Measurements from ENCODE around the gene RGCC.

The RGCC gene

DNA sequence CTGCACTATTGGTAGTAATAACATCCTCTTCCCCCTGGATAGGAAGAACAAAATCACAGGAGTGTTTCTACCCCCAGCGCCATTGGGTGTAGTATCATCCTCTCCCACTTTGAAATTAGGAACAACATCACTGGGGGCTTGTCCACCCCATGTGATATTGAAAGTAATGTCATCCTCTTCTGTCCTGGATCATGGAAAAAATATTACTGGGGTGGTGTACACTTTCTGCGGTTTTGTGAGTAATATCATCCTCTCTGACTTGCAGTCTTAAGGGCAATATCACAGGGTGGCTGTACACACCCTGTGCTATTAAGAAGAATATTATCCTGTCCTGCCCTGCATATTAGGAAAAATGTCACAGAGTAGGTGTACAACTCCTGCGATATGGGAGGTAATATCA, 4.9 kb upstream of the RGCC start:
- no peak for FAIRE-seq
- DNase-seq (ENCODE audit: insufficient read length, low spot score): no peak

DNA sequence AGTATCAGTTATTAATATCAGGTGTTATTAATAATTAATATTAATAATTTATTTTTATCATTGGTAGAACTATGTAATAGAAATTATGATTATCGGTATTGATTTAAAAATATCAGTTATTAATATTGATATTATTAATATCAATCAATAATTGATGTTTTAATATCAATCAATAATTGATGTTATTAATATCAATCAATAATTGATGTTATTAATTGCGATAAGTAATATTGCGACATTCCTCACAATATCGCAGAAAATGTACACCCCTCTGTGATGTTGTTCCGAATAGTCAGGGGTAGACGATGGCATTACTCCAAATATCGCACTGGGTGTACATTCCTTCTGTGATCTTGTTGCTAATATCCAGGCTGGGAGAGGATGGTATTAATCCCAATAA, 3.7 kb upstream of the RGCC start:
- no peak for DNase-seq (ENCODE audit: insufficient read length, low spot score)
- no peak for FAIRE-seq

DNA sequence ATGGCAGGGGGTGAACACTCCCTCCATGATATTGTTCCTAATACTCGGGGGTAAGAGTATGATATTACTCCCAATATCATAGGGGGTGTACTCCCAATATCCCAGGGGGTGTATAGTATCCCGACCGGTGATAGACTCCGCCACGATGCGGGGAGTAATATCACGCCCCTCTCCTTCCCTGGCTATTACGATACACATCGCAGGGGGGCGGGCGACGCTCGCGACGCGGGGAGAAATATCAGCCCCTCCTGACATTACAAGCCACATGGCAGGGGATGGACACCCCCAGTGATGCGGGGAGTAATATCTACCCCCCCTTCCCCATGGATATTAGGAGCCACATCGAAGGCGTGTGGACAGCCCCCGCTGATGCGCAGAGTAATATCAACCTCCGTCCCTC, 3.2 kb upstream of the RGCC start:
- FAIRE-seq: no peak

DNA sequence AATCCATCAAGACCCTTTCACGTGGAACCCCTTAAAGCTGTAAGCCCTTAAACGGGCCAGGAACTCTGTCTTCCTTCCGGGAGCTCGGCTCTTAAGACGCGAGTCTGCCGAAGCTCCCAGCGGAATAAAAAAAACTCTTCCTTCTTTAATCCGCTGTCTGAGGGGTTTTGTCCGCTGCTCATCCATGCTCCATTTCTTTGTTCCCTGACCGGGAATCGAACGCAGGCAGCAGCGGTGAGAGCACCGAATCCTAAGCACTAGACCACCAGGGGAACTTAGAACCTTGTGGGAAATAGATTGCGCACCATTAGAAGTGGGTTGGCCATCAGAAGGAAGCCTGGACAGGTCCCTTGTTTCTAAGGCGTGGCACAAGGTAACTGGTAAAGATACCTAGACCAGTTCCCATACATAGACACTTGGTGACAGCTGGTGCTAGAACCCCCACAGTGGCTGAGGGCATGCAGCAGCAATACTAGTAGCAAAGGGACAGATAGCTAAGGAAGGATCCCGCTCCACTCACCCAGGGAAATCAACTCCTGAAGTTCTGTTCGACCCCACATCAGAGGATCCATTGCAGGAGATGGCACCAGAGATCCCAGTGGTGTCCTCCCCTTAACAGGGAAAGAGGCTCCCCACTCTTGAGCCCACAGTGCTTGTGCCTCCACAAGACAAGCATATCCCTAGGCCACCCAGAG, 1.5 kb upstream of the RGCC start:
- DNase-seq (ENCODE audit: insufficient read length, low spot score): no peak
- no peak for FAIRE-seq

More for the DNA sequence above, 3.2 kb upstream of the RGCC start:
- no peak for DNase-seq (ENCODE audit: insufficient read length, low spot score)

DNA sequence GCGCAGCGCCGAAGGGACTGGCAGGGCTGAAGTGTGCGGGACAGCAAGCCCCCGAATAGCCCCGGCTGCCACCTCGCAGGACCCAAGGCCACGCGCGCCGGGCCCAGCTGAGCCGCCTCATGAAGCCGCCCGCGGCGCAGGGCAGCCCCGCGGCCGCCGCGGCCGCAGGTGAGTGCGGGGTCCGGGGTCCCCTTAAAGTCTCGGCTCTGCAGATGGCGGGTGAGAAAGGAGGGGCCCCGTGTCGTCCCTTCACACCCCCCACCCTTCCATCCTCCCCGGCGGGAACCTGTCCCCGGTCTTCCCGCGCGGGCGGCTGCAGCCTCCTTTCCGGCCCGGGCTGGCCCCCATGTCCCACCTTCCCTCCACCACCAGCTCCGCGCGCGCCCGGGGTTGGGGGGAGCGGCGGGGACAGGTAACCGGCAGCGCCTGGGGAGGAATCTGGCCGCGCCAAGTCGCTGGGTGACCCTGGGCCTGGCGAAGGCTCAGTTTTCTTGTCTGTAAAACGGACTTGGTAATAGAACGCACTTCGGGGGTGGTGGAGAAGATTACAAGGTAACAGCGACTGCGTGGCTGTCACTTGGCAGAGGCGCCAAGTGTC, 338 bp downstream of the RGCC start:
- DNase-seq (ENCODE audit: insufficient read length, low spot score) (no peak), FAIRE-seq (no peak)

DNA sequence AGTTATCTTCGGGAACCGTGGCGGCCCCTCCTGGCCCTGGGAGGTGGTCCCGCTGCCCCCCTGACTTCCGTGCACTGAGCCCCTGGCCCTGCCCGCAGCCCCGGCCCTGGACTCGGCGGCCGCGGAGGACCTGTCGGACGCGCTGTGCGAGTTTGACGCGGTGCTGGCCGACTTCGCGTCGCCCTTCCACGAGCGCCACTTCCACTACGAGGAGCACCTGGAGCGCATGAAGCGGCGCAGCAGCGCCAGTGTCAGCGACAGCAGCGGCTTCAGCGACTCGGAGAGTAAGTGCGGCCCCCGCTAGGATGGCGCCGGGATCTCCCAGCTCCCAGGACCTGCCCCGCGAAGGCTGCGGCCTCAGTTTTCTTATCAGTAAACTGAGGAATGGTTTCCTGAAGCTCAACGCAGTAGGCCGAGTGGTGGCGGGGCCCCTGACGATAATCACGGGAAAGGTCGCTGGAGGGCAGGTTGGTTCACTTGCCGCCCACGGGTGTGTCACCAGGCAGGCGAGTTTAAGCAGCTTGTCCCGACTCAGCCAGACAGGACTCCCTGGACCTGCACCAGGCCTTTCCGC, 924 bp downstream of the RGCC start:
- FAIRE-seq: no peak
- DNase-seq (ENCODE audit: insufficient read length, low spot score): no peak

DNA sequence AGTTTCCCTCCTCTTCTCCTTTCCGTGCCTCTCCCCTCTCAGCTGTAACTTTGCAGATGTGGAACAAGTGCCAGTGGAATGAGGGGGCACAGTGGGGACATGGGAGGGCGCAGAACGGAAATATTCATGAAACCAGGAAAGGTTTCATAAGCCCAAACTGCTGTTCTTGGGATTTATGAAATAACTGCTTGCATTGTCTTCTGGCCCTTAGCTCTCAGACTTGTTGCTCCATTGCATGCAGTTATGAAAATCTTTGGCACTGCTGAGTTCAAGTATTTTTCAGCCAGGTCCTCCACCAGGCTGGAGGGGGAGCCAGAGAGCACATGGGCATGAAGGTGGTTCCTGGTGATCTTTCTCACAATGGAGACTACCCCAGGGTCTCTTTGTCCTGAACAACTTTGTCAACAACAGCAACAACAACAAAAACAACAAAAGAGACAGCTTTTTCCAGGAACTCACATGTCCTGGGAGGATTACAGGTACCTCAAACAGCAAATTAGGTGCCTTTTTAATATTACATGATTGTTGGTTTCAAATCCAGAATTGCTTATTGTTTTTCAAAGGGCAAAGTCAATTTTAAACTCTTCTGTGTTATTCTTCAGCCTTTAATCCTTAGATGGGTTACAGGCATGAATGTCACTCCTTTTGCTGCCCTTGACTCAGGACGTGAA, 1.5 kb downstream of the RGCC start:
- FAIRE-seq (no peak), DNase-seq (ENCODE audit: insufficient read length, low spot score) (peak; percentile 32)

DNA sequence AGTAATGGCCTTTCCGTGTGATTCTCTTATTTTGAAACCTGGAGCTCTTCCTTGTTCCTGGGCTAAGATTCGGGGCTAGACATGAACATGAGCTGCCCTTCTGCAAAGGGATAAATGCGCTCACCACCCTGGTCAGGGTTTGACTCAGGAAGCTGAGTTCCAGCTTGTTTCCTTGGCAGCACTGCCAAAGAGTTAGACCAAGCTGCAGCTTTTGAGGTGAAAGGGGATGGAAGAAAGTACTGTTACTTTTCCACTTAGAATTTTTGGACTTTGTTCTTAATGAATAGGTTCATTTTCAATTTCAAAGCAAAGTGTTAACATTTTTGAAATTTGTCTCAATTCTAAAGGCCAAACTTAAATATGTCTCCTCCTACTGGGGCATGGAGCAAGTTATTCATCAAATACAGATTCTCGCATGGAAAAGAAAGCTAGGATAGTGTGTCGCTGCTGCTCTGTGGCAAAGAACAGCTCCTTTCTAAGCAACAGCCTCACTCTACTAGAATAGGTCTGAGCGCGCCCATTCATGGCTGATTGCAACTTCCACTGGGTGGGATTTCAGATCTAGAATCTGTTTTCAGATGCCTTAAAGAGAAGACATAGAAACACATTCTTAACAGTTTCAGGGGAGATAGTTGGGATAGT, 2.2 kb downstream of the RGCC start:
- FAIRE-seq (no peak), DNase-seq (ENCODE audit: insufficient read length, low spot score) (no peak)

DNA sequence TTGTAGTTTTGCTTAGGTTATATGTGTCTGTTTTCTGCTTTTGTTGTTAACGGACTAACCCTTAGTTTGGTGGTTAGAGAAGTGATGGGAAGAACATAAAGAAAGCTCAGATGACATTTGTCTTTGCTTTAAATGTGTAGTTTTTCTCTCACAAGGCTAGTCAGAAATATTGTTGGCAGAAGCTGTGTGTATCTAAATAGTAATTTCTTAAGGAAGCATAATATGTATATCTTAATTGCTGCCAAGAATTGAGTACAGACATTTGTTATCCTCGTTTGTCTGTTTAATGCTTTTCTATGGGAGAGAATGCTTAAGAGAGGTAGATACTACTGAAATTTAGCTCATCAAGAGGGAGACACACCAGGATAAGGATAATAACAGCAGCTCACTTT, 2.7 kb downstream of the RGCC start:
- FAIRE-seq (no peak), DNase-seq (ENCODE audit: insufficient read length, low spot score) (no peak)

DNA sequence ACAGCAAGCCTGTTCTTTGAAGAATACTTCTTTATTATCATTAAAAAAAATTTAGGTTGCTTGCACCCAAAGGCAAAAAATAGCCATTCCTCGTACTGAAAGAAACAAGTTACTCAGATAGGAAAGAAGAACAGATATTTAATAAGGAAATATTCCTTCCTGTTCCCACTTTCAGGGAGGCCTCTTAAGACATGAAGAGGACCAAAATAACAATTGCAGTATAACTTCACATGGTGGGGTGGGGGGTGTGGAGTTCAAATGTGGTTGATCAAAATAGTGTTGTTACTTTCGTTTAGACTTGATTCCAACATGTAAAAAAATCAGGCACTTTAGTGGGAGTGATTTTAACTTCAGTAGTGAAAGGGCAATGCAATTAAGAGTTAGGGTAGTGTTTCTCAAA, 3.6 kb downstream of the RGCC start:
- FAIRE-seq (no peak), DNase-seq (ENCODE audit: insufficient read length, low spot score) (no peak)

DNA sequence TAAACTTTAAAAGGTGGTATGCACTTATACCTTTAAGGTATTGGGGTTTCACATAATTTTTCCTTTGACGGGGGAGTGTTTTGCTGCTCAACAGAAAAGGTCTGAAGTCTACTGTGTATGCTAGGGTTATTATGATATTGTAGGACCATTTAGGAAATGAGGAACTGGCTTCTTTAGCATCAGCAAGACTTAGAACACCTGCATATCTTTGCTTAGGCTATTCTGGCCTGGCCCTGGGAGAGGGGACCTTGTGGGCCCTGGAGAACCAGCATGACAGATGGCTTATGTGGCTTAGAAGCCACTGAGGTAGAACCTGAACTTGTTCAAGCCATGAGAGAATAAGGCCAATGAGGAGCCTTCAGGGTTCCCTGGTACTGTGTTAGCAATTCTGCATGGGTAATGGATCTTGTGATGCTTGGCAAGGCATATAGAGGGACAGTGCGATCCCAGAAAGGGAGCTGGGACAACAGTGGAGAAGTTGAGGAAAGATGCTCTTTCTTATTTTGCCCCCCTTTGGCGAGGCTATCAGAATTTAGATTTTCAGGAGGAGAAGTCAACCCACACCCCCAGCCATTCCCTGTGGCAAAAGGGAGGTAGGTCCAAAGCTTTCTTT, 4.3 kb downstream of the RGCC start:
- DNase-seq (ENCODE audit: insufficient read length, low spot score) (no peak), FAIRE-seq (no peak)

DNA sequence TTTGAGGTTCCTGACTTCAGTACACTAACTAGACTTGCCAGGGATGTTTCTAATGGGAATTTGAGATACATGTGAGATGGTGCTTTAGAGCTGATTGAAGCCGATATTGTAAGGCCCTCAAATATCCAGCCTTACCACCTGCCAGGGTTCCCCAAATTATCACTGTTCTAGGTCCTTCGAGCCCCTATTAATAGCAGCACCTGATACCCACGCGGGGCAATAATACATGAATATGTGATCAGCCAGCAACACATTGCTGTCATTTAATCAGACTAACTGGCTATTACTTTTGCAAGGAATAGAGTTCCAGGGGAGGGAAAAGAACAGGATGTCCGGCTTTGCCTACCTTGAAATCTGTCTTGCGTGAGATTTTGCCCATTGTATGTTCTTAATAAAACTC, 5.1 kb downstream of the RGCC start:
- DNase-seq (ENCODE audit: insufficient read length, low spot score) (no peak), FAIRE-seq (no peak)

DNA sequence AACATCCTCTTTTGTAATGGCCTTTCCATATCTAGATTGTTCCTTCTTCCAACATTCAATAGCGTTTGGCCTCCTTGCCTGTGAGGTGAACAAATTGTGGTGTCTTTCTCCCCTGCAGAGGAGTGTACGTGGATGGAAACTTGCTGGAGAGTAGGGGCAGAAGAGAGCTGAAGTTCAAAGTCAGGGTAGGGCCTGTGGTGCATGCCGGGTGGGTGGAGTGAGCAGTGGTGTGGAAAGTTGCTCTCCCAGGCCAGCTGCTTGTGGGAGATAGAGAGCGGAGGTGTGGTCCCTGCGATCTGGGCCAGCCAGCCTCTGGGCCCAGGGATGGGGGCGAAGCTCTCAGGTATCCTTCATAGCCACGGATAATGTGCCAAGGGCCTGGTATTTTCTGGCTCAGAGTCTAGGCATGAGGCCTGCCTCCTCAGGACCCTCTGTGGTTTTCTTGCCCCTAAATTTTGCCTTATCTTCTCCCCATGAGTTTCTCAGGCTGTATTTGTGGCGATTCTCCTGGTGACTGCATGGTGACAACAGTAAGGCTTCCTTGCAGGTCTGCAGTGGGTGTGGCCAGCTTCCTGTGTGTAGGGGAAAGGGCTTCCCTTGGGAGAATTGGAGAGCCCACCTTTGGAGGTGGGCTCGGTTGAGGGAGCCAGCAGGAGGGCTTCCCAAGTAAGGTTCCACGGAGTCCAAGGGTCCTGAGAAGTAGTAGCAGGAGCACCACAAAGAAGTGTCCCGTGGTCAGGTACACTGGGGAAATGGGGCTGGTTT, 6.7 kb downstream of the RGCC start:
- FAIRE-seq: no peak
- DNase-seq (ENCODE audit: insufficient read length, low spot score): no peak

DNA sequence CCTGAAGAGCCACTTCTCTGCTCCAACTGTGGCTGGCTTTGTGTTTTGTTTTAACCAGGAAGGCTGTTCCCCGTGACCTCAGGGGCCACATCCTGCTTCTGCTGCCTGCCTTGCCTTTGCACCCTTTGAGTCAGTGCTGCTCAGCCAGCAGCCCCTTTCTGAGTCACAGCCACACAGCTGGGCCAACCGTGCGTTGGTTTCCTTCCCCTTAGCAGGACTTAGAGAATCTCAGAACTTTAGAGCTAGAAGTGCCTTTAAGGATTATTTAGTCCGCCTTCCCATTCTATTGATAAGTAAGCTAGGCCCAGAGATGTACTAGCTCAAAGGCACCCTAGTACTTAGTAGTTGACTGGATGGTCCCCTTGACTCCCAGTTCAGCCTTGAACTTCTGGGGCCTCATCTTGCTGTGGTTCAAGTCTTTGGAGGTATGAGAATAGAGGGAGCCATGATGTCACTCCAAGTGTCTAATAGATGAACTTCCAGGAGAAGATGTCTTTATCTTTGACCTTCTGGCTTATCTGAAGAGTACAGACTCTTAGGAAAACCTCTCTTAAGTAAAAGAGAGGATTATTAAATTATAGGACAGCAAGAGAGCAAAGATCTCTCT, 8.0 kb downstream of the RGCC start:
- no peak for DNase-seq (ENCODE audit: insufficient read length, low spot score)
- no peak for FAIRE-seq

DNA sequence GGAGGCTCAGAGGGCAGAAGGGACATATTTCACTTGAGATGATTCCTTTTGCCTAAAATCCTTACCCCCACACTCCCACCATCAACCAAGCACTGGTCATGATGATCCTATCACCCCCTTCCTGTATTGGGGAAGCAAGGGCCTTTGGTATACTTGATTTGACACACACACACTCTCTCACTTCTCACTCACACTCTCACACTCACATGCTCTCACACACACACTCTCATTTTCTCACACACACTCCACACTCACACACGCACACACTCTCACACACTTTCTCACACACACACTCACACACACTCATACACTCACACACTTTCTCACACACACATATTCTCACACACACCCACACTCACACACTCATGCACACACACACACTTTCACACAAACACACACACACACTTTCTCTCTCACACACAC, 8.6 kb downstream of the RGCC start:
- DNase-seq (ENCODE audit: insufficient read length, low spot score) (no peak), FAIRE-seq (no peak)

DNA sequence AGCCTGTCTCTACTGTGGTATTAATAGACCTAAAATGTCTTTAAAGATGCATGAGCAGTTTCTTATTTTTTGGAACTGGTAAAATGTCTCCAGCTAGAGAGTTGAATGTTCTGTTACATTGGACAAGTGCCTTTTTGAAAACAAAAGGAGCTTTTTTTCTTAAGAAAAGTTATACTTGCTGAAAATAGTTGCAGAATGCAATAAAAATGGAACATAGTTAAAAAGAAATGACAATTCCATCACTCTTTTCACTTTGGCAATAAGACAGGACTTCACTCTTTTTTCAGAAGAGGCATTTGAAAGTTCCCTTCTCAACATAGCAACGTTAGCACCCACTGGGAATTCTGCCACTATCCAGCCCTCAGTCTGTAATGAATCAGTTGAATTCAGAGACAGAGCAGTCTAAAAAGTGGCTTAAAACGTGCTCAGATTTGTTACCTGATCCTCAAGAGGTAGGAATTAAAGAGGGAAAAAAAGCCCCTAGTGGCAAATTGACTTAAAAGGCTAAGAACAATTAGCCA, 10.1 kb downstream of the RGCC start:
- DNase-seq (ENCODE audit: insufficient read length, low spot score): no peak
- FAIRE-seq: no peak

DNA sequence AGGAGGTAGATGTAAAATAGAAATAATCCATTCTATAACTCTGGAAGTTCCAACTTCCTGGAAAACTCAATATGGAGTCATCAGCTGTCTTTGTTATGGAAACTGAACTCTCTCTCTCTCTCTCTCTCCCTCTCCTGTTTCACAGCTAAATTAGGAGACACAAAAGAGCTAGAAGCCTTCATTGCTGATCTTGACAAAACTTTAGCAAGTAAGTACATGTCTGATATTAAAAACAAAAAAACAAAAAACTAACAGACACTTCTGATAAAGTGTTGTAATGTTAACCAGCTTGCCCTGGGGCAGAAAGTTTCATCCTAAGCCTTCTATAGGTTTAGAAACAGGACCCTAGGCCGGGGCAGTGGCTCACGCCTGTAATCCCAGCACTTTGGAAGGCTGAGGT, 11.3 kb downstream of the RGCC start:
- DNase-seq (ENCODE audit: insufficient read length, low spot score) (no peak), FAIRE-seq (no peak)

DNA sequence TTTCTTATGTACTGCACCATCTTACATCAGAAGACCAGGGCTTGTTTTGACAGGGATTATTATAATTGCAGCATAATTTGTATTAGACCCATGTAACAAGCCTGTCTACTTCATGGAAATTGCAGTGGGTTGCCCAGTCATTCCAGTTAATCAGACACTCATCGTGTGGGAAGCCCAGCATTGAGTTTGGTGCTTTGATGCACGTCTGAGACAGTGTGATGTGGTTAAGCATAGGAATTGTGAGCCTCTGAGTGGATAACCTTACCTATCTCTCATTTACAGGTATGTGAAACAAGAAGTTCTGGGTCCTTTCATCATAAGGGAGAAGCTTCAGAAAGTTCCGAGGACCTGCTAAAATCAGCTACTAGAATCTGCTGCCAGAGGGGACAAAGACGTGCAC, 12.8 kb downstream of the RGCC start:
- FAIRE-seq: no peak
- no peak for DNase-seq (ENCODE audit: insufficient read length, low spot score)

DNA sequence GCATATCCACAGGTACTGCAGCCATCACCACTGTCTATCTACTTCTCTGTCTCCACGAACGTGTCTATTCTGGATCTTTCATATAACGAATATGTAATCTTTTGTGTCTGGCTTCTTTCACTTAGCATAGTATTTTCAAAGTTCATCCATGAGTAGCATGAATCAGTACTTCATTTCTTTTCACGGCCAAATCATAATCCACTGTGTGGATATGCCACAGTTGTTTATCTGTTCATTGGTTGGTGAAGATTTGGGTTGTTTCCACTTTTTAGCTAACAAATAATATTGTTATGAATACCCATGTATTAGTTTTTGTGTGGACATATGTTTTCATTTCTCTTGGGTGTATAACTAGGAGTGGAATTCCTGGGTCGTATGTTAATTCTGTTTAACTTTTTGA, 14.4 kb downstream of the RGCC start:
- DNase-seq (ENCODE audit: insufficient read length, low spot score) (no peak), FAIRE-seq (no peak)

DNA sequence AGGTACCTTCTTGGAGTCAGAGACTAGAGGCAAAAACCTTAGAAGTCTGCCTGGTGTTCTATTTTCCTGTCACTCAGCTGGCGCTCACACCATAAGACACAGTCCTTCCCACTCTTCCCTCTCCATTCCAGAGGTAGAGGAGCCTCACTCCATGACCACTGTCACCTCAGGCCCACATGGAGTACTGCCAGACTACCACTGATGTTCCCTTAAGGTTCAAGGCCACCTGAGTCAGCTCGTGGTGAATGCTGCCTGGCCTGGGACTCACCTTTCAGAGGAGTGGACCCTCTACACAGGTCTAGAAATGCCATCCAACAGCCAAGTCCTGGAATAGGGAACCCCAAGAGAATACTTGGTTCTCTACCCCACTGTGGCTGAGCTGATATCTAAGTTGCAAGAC, 29.9 kb downstream of the RGCC start:
- FAIRE-seq: no peak
- DNase-seq (ENCODE audit: insufficient read length, low spot score): no peak
